Esophagus squamous epithelium (tissue), 5 donors: ENCODE measurements around the gene RHO. TPM values are rescaled to one million over a fixed set of nuclear protein-coding genes. Genes with fewer than 3 reads are reported as not detected.
"Not testable (repeated sequence)": the region's sequence is repeated elsewhere in the genome, so short reads cannot be mapped to it uniquely, and the experiment has no call there.

Experiments used
- DNase-seq: peaks from one replicate; lab custom pipeline; 2025; lab: John Stamatoyannopoulos, UW
- H3K27ac ChIP-seq, 4 donors: fragments of 200-600 bp; sonication (generic); one replicate each; pipeline ENCODE4 v1.5.1; 2016 to 2019; ENCODE audit warnings: mild to moderate bottlenecking in 1 of 4
- H3K27me3 ChIP-seq, 4 donors: fragments of 200-600 bp; sonication (generic); 1 replicate in 3 of 4; 2 replicates in 1 of 4; pipeline versions ENCODE4 v1.5.1 to v1.6.0; 2017 to 2021; ENCODE audit warnings: antibody characterized with exemption in 1 of 4
- H3K36me3 ChIP-seq, 3 donors: fragments of 200-600 bp; sonication (generic); one replicate each; pipeline ENCODE4 v1.5.1; 2016 to 2019
- H3K4me1 ChIP-seq, 3 donors: fragments of 200-600 bp; sonication (generic); one replicate each; pipeline ENCODE4 v1.5.1; 2017 to 2019
- H3K4me3 ChIP-seq, 4 donors: fragments of 200-600 bp; sonication (generic); 1 replicate in 3 of 4; 2 replicates in 1 of 4; pipeline ENCODE4 v1.5.1; 2016 to 2019; ENCODE audit warnings: mild to moderate bottlenecking in 2 of 4, moderate library complexity in 1 of 4
- H3K9me3 ChIP-seq, 3 donors: fragments of 200-600 bp; sonication (generic); one replicate each; pipeline ENCODE4 v1.5.1; 2016 to 2019
- POLR2A ChIP-seq, 4 donors: fragments of 450-650 bp; IDR thresholded peaks; one replicate each; pipeline ENCODE4 v1.6.1; 2017; ENCODE audit warnings: antibody characterized with exemption in 4 of 4, mild to moderate bottlenecking in 4 of 4, moderate library complexity in 3 of 4
- WGBS, 2 donors: methylation state at CpG; one replicate each; pipeline ENCODE4 v1.1.5; 2018; 5-methylcytosine and 5-hydroxymethylcytosine counted together
- intact Hi-C: fragments of 100-400 bp; cut with DNase I; formaldehyde crosslinking; loops from one replicate; pipeline ENCODE4 v1.15.0; 2022
- total RNA-seq, 4 donors: library from RNA; depleted of rRNA; stranded (reverse); fragments of >200 nt; gene quantifications; one replicate each; pipeline ENCODE4 v1.1.0, GENCODE V29; 2016
- TF ChIP-seq, protein P1 (sequence below), 6 experiments: fragments of 450-650 bp in 4 of 6; fragments of 200-600 bp in 2 of 6; sonication (generic) in 2 of 6; IDR thresholded peaks; one replicate each; pipeline ENCODE4 v1.5.1; 2016 to 2019; ENCODE audit warnings: antibody characterized with exemption in 6 of 6, mild to moderate bottlenecking in 4 of 6, moderate library complexity in 4 of 6
- donor health status: DM: yes; HTN: yes; CAD: no.

RHO gene
- total RNA-seq, 4 donors from 2014 or later: not detected

DNA sequence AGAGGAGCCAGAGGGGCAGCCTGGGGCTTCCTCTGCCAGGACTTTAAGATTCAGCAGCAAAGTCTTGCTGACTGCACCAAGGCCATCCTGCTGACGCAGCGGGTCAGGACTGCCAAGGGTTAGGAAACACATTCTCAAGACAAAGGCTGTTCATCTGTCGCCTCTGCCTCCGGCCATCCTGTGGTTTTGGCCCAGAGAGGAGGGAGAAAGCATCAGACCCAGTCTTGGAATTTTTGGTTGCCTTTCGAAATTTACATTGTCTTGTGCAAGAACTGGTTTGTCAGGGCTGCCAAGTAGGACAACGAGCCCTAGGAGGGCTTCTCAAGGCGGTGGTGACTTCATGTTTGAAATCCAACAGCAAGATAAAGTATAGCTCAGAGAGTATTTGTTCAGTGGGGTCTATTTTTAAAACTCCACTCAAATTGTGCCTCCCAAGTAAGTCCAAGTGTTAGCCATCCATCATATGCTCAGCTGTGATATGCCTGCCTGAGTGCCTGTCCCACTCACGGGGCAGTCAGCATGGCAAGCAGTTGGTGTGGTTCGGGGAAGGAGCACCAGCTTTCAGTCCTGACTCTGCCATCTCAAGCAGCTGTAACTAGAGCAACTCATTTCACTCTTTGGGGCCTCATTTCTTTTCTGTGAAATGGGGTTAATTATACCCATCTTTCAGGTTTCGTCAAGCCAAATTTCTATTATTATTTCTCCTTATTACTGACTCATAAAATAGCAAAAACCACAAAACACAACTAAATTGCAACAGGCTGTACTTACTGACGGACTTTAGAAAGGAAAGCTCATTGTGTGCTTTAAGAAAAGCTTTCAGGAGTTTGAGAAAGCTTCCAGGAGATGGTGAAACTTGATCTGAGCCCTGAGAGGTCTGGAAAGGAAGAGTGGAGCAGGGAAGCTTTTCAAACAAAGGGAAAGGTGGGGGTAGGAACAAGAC, 42.4 kb upstream of the RHO start:
- Histone ChIP-seq H3K27ac (peak overlapping the region; percentile 55 to 90 (median 77)), H3K36me3 (peaks cover 0 to 28% (median 0%) of the 10 kb centered on the region in 3 donors), H3K9me3 (no peaks in the 10 kb centered on the region), H3K4me1 (peaks cover 8 to 67% (median 43%) of the 10 kb centered on the region in 3 donors), H3K4me3 (no peak overlapping the region), H3K27me3 (no peaks in the 10 kb centered on the region)
- DNase-seq: peak; percentile 46
- 39 to 45% methylated on average over 7 to 9 of the region's 11 CpGs for WGBS, 2 donors
- intact Hi-C loops: loop anchor here (10.0 kb wide), 1 partner anchor 119 kb away; the partner anchor contains the start of gene PLXND1
- TF ChIP-seq POLR2A (IDR thresholded peaks at IDR 0.05): no peak
- TF ChIP-seq, protein P1, sequence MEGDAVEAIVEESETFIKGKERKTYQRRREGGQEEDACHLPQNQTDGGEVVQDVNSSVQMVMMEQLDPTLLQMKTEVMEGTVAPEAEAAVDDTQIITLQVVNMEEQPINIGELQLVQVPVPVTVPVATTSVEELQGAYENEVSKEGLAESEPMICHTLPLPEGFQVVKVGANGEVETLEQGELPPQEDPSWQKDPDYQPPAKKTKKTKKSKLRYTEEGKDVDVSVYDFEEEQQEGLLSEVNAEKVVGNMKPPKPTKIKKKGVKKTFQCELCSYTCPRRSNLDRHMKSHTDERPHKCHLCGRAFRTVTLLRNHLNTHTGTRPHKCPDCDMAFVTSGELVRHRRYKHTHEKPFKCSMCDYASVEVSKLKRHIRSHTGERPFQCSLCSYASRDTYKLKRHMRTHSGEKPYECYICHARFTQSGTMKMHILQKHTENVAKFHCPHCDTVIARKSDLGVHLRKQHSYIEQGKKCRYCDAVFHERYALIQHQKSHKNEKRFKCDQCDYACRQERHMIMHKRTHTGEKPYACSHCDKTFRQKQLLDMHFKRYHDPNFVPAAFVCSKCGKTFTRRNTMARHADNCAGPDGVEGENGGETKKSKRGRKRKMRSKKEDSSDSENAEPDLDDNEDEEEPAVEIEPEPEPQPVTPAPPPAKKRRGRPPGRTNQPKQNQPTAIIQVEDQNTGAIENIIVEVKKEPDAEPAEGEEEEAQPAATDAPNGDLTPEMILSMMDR (IDR thresholded peaks at IDR 0.05): no peak

DNA sequence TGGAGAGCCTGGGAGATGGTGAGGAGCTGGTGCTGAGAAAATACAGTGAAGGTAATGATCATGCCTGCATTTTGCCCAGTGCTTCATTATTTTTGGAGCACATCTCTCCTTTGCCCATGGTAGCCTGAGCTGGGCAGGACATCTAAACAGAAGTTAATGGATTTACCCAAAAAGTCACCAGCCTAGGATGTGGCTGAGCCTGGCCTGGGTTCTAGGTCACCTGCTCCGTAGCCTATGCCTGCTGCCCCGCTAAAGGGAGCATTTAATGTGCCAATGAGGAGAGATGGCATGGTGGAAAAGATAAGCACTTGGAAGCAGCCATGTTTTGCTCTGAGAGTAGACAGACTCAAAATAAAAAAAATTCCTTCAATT, 41.8 kb upstream of the RHO start:
- H3K27me3 ChIP-seq: no peaks in the 10 kb centered on the region
- peaks cover 8 to 60% (median 36%) of the 10 kb centered on the region in 3 donors for H3K4me1 ChIP-seq
- DNase-seq: no peak
- no peaks in the 10 kb centered on the region for H3K9me3 ChIP-seq
- intact Hi-C loops: loop anchor here (10.0 kb wide), 1 partner anchor 118 kb away; the partner anchor contains the start of gene PLXND1
- H3K36me3 ChIP-seq: peaks cover 0 to 29% (median 0%) of the 10 kb centered on the region in 3 donors
- 94% methylated on average over 2 of the region's 2 CpGs; no CpG with 5 or more reads in 1 of the 2 donors for WGBS, 2 donors
- peak overlapping the region; percentile 55 to 90 (median 77) for H3K27ac ChIP-seq
- H3K4me3 ChIP-seq: no peak overlapping the region
- TF ChIP-seq, protein P1 (IDR thresholded peaks at IDR 0.05): no peak
- no peak for TF ChIP-seq POLR2A (IDR thresholded peaks at IDR 0.05)

DNA sequence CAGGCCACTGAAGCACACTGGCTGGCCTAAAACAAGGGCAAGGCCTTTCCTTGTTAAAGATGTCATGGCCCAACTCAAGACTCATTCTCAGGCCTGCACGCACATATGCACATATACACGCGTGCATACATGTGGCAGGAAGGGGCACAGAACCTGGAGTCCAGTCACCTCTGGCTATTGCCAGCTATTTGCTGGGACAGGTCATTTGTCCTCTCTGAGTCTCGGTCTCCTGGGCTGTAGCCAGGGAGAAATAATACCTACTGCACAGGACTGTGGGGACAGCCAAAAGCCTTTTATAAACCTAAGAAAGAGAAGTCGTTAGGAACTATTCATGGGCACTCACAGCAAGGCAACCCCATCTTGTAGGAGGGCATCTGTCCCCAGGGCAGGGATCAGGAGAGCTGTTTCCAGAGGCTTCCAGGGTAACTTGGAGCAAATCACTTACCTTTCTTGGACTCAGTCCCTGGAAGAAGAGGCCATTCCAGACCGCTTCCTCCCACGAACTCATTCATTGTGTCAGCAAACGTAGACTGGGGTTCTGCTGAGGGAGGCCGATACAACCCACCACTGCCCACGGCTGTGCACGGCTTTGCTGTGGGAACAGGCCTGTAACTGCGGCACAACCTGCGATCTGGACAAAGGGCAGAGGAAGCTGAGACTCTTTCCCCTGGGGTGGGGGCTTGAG, 41.1 kb upstream of the RHO start:
- no peak for TF ChIP-seq POLR2A (IDR thresholded peaks at IDR 0.05)
- TF ChIP-seq, protein P1 (IDR thresholded peaks at IDR 0.05): no peak
- no peak for DNase-seq
- whole genome bisulfite sequencing, 2 donors: 90 to 92% methylated on average over 3 to 8 of the region's 13 CpGs

DNA sequence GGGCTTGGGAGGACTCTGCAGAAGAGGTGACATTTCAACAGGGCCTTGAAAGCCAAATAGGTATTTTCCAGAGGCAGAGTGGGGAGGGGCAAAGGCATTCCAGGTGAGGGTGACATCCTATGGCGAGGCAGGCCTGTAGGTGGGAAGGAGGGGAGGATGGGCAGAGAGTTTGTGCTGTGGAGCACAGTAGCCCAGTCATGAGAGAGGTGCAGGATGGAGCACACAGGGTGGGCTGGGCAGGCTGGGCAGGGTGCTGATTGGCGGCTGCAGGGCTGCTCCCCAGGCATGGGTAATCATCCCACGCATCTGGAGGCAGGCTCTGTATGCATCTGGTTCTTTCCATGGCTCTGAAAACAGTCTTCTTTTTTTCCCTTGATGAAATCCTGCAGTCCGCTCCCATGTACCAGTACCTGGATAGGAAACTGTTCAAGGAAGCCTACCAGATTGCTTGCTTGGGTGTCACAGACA, 40.5 kb upstream of the RHO start:
- Histone ChIP-seq H3K36me3 (peaks cover 0 to 38% (median 0%) of the 10 kb centered on the region in 3 donors), H3K27ac (peak overlapping the region in 2 of 4 donors; percentile 24 to 90), H3K4me1 (peaks cover 8 to 48% (median 27%) of the 10 kb centered on the region in 3 donors)
- not testable (repeated sequence) for DNase-seq, H3K9me3 ChIP-seq, H3K27me3 ChIP-seq, H3K4me3 ChIP-seq
- intact Hi-C loops: loop anchor here (10.0 kb wide), 1 partner anchor 117 kb away; the partner anchor contains the start of gene PLXND1
- 79 to 93% methylated on average over 3 to 4 of the region's 4 CpGs for WGBS, 2 donors

More for the DNA sequence above, 41.1 kb upstream of the RHO start:
- Histone ChIP-seq H3K4me3 (no peak overlapping the region), H3K27ac (peak overlapping the region in 3 of 4 donors; percentile 75 to 90 (median 79)), H3K9me3 (no peaks in the 10 kb centered on the region), H3K36me3 (peaks cover 0 to 36% (median 0%) of the 10 kb centered on the region in 3 donors), H3K4me1 (peaks cover 8 to 53% (median 31%) of the 10 kb centered on the region in 3 donors), H3K27me3 (no peaks in the 10 kb centered on the region)
- intact Hi-C loops: loop anchor here (10.0 kb wide), 1 partner anchor 117 kb away; the partner anchor contains the start of gene PLXND1

DNA sequence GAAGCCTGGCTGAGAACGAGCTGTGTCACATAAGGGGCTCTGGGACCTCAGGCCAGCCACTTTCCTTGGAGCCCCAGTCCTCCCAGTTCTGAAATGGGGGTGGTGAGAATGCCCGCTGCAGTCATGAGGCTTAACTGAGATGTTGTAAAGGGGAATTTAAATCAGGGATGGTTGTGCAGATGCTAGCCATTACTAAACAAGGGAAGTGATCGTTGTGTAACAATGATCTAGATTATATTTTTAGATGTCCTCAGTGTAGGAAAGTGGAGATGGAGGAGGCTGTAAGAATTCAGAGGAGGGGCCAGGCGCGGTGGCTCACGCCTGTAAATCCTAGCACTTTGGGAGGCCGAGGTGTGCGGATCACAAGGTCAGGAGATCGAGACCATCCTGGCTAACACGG, 39.2 kb upstream of the RHO start:
- WGBS, 2 donors: 90 to 92% methylated on average over 10 of the region's 10 CpGs
- not testable (repeated sequence) for H3K9me3 ChIP-seq, DNase-seq, H3K4me3 ChIP-seq, H3K27me3 ChIP-seq
- peaks cover 8 to 45% (median 27%) of the 10 kb centered on the region in 3 donors for H3K4me1 ChIP-seq
- H3K36me3 ChIP-seq: peaks cover 0 to 36% (median 0%) of the 10 kb centered on the region in 3 donors
- intact Hi-C loops: loop anchor here (10.0 kb wide), 1 partner anchor 116 kb away; the partner anchor contains the start of gene PLXND1
- peak overlapping the region in 1 of 4 donors; percentile 74 for H3K27ac ChIP-seq
